HL-60/S4 treated with phorbol 12-myristate 13-acetate at 8.2 ng/mL for 4 days and 3 days (cell line): ENCODE measurements around the gene TMC1.

ENCODE experiments used
- in situ Hi-C: fragments of 300-500 bp; cut with MboI; formaldehyde crosslinking; loops from 2 replicates; pipeline ENCODE4 v1.15.0; 2022; ENCODE audit warnings: low sequenced_read_pairs

The TMC1 gene

DNA sequence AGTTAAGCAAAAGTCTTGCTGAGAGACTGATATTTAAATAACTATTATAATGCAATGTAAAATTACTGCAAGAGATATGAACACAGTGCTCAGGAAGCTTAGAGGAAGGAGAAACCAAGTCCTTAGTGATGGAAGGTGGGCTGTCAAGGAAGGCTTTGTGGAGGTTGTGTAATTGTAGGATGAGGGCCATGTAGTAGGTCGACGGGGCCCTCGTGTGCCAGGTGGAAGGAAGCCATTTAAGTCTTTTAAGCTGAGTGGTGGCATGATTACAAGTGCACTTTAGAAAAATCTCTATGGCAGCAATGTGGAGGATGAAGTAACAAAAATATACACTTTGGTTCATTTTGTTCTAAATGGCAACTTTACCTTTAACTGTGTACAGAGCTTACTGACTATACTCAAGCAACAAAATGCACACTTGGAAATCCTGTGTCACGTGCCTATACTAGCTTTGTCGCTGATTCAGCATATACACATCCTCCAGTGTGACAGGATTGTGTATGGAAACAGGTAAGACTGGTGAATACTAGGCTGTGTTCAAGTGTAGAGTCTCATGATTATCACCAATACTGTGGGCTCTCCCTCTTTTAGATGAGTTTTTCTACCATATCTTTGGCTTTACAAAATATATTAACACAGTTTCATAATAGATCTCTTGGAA lies 78.6 kb downstream of the TMC1 start:
- in situ Hi-C loops = loop anchor here (25.0 kb wide), 1 partner anchor 313 kb away; no protein-coding TSS in a partner anchor

DNA sequence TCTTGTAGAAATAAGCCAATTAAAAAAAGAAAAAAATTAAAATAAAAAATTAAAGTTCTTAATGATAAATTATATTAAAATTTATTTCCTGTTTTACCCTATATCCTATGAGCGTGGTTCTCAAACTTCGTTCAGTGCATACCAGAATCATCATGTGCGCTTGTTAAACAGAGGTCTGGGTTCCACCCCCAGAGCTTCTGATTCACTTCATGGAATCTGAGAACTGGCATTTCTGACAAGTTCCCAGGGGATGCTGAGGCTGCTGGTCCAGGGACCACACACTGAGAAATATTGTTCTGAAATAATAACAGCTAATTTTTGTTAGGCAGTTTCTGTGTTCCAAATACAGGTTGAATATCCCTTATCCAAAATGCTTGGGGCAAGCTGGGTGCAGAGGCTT lies 79.3 kb downstream of the TMC1 start:
- in situ Hi-C loops = no loop called here

DNA sequence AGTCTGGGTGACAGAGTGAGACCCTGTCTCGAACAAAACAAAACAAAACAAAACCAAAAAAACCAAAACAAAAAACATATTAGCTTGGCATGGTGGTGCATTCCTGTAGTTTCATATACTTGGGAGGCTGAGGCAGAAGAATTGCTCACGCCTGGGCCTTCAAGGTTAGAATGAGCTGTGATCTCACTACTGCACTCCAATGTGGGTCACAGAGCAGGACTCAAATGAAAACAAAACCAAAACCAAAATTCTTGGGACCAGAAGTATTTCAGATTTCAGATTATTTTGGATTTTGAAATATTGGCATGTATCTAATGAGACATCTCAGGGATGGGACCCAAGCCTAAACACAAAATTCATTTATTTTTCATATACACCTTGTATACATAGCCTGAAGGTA lies 80.2 kb downstream of the TMC1 start:
- in situ Hi-C loops = no loop called here

DNA sequence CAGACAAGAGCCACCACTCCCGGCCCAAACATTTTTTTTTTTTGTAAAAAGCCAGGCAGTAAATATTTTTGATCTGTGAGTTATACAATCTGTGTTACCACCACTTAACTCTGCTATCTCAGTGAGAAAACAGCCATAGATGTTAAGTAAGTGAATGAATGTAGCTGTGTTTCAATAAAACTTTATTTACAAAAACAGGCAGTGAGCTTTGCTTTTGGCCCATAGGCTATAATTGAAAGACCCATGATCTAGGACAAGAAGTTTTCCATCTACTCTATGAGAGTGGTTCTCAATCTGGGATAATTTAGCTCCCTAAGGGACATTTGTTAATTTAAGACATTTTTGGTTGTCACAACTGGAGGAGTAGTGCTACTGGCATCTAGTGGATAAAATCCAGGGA lies 91.0 kb downstream of the TMC1 start:
- in situ Hi-C loops = no loop called here

DNA sequence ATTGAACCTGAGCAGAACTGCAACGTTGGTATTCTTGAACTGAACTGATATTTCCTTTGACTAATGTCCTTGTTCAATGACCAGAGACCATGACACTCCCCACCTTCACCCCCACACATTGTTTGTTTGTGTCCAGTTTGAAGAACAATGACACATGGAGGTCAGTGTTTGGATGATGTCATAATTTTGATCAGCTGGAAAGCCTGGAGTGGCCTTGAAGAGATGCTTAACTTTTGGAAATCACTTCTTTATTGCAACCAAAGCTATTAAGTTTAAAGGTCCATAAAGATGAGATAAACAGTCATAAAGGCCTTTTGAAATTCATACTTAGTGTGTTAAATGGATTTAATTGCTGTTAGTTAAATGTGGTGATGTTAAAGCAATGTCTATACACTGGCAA lies 92.7 kb downstream of the TMC1 start:
- in situ Hi-C loops = no loop called here

DNA sequence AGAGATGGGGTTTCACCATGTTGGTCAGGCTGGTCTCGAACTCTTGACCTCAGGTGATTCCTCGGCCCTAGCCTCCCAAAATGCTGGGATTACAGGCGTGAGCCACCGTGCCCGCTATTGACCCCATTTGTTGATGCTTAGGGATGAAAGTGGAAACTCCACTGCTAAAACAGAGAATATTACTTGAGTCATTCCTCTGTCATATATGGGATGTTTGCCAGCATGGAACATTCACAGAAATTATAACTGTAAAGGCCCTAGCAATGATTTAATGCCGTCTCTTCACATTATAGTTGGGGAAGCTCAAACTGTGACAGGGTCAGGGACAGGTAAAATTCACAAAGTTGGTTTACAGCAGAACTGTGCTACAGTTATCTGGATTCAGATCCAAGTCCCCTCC lies 94.5 kb downstream of the TMC1 start:
- in situ Hi-C loops = no loop called here

DNA sequence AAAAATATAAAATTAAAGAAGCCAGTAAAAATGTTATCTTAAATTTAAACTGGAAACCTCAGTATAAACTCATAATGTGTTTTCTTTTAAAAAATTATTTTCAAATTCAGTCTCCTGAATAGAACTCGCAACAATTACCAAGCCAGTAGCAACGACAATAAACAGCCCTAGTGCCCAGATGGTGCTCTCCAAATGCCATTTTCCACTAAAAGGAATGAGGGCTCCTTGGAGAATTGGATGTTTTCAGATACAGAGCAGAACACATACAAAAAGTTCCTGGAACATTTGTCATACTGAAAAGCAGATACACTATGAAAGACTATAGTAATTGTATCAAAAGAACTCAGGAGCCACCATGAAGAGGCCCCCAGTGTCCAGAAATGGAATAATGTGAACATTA lies 97.4 kb downstream of the TMC1 start:
- in situ Hi-C loops = no loop called here

DNA sequence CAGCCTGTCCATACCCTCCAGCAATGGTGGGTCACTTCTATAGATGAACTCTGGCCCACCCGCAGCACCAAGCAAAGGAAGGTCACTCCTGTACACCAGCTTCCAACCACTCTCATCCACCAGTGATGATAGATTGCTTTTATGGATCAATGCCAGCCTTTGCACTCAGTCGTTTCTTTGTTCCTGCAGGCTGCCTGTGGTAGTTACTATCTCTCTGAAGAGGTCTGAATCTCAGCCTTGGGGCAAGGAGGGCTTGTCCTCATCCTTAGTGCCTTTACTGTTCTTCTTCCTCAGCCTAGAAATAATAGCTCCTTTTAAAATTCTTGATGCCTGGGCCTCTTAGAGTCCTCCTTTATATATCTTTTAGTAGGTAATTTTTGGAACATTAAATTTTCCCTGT lies 100.8 kb downstream of the TMC1 start:
- in situ Hi-C loops = no loop called here

DNA sequence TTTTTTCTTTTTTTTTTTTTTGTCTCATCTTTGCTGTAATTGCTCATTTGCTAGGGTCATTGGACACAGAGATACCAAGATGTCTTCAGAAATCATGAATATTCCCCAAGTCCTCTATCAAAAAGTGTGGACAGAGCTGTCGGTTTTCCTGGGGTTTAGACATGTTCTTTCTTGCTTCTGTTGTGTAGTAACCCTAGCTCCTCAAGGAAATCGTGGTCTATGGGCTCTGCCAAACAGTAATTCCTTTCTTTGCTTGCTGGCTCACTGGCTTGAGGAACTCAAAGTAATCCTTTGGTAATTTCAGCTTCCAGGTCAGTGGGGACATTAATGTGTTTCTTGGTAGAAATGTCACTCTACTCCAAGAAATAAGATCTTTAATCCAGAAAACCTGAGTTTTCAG lies 101.7 kb downstream of the TMC1 start:
- in situ Hi-C loops = no loop called here

DNA sequence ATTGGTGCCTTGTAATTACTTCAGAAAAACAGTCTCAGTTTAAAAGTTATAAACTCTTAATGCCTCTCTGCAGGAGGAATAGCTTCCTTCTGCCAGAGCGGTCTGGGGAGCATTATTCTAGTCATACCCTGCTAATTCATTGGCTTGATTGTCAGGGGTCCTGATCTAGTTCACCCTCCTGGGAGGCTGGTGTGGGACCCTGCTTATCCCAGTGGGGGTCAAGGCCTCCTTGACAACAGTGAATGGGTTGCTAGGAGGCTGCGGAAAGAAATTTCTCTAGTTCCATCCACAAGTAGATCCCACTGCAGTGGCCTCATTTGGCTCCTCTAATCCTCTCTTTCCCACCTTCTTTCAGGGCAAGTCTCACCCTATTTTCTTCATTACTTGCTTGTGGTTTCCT lies 105.7 kb downstream of the TMC1 start:
- in situ Hi-C loops = no loop called here

DNA sequence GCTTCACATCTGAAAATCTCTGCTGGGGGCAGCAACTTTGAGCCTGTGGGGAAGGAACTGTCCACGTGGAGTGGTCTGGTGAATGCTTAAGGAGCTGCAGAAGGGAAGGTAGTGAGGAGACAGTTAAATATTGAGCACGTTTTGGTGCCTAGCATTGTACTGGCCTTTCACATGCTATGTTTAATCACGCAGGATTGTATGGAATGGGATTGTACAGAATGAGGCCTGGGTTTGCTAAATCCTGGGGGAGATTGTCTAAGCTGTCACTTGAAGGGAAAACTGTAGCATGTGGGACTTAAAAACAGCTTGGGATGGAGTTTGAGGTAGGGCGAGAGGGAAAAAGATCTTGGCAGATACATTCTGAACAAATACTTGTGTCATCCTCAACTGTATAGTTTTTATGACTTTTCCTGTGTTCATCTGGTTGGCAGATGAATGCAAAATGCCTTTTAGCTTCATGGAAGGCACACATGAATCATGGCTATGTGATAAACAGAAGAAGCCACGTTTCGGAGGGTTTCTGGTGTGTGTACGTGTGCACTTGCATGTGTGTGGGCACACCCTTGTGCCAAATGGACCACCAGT lies 106.6 kb downstream of the TMC1 start:
- in situ Hi-C loops = no loop called here

DNA sequence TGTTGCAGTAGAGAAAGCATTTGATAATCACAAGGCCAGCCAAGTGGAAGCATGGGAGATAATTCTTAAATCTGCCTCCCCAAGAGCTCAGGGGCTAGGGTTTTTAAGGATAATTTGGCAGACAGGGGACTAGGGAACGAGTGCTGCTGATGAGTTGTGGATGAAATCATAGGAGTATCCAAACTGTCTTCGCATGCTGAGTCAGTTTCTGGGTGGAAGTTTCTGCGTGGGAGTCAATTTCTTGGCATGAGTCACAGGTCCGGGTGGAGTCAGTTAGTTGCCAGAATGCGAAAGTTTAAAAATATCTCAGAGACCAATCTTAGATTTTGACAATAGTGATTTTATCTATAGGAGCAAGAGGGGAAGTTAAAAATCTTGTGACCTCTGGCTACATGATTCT lies 112.6 kb downstream of the TMC1 start:
- in situ Hi-C loops = no loop called here

DNA sequence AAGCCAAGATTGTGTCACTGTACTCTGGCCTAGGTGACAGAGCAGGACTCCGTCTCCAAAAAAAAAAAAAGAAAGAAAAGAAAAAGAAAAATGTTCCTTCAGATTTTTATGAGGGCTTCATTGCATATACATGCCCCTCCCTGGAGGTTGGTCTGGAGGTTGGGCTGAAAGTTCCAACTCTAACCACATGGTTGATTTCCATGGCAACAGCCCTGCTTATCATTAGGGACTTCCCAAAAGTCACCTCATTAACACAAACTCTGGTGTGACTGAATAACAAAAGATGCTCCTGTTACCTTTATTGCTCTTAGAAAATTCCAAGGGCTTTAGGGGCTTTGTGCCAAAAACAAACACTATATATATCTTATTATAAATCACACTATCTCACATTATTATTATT lies 113.8 kb downstream of the TMC1 start:
- in situ Hi-C loops = no loop called here

DNA sequence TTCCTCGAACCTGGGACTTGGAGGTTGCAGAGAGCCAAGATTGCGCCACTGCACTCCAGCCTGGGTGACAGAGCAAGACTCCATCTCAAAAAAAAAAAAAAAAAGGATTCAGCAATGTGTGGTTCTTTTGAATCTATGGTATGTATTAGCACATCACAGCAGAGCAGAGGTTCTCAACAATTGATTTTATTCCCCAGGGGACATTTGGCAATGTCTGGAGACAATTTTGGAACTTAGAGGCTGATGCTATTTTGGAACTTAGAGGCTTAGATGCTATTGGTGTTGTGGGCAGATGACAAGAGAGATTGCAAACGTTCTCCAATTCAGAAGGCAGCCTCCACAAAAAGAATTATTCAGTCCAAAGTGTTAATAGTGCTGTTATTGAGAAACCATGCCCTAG lies 115.2 kb downstream of the TMC1 start:
- in situ Hi-C loops = no loop called here

DNA sequence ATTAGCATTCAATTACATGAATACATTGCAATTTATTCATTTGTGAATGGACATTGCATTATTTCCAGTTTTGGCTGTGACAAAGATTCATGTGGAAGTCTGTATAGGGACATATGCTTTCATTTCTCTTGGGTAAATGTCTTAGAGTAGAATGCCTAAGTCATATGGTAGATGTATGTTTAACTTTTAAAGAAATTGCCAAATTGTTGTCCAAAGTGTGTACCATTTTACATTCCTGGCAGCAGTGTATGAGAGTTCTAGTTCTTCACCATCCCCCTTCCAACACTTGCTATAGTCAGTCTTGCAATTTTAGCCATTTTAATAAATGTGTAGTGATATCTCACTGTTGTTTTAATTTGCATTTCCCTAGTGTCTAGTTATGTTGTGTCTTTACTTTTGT lies 122.2 kb downstream of the TMC1 start:
- in situ Hi-C loops = no loop called here

DNA sequence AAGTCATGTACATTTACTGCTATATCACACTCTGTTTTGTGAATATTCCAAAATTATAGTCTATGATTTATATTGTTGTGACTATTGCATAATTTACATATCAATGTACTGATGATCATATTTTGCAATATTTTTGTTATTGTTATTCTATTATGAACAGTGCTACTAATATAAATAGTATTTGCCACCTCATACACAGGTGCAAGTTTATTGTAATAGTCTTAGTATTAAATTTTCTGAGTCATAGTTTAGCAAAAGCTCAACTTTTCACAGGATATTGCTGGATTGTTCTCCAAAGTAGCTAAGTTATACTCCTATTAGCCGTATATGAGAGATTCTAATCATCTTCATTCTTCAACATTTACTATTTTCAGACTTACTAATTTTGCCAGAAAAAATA lies 124.7 kb downstream of the TMC1 start:
- in situ Hi-C loops = no loop called here

DNA sequence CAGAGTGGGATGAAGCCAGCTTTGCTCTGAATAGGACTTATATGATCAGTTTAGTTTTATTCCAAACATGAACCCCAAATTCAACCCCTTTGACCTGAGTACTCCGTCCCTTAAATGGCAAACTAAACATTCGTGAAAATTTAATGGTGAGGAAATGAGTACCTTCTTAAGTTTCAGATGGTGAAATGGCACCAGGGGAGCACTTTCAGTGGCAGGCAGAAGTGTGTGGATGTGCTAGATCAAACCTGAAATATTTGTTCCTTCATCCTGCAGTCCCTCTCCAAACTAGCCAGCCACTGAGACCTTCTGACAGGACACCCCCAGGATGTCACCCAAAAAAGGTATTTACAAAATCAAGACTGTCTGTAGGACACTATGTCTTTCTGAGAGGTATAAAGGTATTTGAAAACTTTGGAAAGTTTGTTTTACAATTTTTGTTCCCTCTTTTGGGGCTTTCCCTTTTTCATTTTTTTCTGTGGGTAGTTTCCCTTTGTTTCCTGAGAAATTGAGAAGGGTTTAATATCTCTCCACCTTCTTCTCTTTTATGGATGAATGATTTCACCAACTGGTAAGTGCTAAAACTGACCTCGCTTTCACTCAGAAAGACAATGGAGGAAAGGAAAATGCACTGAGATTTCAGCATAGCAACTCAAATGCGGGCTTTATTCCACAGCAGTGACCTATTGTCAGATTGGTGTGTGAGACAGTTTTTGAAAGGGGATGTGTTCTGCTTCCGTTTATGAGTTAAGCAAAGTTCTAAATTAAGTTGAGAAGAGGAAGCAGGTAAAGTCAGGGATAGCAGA lies 127.1 kb downstream of the TMC1 start:
- in situ Hi-C loops = no loop called here

DNA sequence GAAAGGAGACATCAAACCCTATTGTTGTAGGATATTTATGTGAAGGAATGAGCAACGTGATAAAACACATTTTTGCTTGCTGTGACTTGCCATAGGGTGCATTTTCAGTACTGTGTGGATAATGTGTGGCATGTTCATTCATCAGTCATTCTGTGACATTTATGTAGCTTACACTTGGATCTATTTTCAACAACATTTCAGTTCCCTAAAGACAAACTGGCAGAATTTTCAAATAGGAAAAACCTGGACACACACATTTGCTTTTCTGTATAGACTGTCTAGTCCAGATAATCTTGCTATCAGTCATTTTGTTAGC lies 127.7 kb downstream of the TMC1 start:
- in situ Hi-C loops = no loop called here

DNA sequence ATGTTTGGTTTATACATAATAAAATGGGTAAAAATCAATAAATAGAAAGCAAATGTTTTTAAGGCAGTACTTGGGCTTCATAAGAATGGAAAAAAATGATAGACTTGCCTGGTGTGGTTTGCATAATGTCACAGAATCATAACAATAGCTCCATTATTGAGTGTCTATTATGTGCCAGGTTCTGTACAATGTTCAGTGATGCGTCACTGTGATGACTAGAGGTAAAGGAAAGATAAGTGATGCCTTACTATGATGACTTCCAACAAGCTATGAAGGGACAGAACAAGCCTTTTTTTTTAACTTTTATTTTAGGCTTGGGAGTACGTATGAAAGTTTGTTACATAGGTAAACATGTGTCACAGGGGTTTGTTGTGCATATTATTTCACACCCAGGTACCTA lies 128.8 kb downstream of the TMC1 start:
- in situ Hi-C loops = no loop called here

DNA sequence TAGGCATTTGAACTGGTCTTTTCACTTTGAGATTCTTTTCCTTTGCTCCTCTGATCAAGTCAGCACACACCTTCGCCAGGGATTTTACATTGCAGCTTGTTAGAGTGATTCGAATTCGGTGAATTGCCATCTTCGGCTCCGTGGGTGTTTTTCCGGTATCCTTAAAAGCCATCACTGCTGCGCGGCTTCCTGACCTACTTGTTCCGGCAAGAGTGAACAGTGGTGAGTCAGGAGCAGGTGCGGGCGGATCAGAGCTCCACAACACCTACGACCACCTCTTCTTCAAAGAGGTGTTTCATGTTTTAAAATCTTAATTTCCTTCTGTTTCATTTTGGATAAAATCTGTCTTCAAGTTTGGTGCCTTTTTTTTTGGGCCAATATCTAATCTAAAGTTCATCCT lies 134.6 kb downstream of the TMC1 start:
- in situ Hi-C loops = no loop called here

DNA sequence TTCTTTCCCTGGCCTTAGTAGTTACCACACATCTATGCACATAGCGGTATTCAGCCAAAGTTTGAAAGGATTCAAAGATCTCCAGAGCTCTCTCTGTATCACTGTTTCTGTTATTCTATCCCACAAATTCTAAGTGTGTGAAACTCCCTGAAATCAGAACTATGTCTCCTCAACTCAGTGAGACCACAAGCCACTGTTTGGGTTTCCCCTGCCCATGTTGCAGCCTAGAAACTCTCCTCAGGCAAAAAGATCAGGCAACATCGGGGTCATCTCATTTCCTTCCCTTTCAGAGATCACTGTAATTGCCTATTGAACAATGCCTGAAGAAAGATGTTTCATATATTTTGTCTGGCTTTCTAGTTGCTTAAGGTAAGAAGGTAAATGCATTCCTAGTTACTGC lies 135.6 kb downstream of the TMC1 start:
- in situ Hi-C loops = no loop called here

DNA sequence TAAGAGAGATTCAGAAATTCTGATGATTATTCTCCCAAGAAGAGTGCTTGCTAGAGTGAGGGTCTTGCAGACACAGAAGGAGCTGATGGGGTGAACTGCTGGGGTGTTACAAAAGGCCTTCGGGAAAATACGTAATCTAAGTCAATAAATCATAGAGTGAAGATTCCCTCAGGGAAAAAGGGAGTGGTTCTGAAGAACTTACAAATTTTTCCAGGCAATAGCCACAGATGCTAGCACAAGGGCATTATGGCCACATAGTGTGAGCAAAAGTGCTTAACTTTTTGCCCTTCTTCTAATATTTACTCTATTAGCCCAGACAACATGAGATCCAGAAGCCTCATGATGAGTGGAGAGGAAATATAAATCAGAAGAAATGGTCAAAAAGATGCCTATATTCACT lies 137.3 kb downstream of the TMC1 start:
- in situ Hi-C loops = no loop called here
